ENCODE measurements around the gene ACSF2. TPM values are rescaled to one million over a fixed set of nuclear protein-coding genes. Genes with fewer than 3 reads are reported as not detected.
A peak's percentile ranks its signal among the peaks of the same experiment; 100 is the strongest.

Gene ACSF2
- total and polyA plus RNA-seq, 2 of the 13 experiments (the other 11 are each of a cell fraction or from before 2014, with no cell fraction given) = 87.3 to 109 TPM

DNA sequence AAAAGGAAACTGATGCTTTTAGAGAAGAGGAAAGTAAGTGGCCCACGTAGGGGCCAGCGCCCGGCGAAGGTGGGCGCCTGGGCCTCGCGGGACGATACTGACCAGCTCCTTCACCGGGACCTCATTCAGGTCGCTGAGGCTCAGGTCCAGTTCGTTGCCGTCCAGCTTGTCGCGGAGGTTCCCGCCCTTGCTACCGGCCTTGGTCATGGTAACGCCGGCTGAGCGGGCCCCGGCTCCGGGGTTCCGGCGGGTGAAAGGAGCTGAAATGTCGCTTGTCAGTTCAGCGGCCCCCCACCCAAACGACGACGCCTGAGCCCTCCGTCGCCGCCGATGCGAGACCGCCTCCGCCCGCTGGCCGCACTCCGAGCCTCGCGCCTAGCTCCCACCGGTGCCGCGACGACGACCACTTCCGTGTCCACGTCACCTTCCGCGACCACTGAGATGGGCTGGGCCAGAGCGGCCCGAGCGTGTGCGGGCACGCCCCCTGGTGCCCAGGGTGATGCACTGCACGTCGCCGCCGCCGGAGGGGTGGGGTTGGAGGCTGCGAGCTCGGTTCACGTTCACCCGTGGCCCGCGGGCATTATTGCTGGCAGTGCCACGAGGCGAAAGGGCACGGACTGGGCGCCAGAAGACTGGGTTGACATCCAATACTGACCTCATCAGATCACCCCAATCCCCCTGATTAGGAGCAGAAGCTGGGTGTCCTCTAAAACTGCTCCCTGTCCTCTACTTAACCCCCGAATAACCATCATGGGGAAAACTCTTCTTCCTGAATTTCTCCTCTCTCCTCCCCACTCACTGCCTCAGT lies 28.7 kb upstream of the ACSF2 start, which contains the start of gene LRRC59 (continued):
- TF ChIP-seq AHR (CRISPR knock-in tag; IDR thresholded peaks at IDR 0.05) (peak; percentile 98), FOXK2 (IDR thresholded peaks at IDR 0.05) (no peak), CAMTA2 (CRISPR knock-in tag; IDR thresholded peaks at IDR 0.05; ENCODE audit: borderline replicate concordance) (peak; percentile 90; the same call in 1 of the 2 replicates), REXO4 (CRISPR knock-in tag; IDR thresholded peaks at IDR 0.05; ENCODE audit: borderline replicate concordance) (peak; percentile 92), FOSL1 (CRISPR knock-in tag; IDR thresholded peaks at IDR 0.05; ENCODE audit: borderline replicate concordance) (peak; percentile 51; the same call in 1 of the 2 replicates), XRCC5 (optimal IDR thresholded peaks at IDR 0.05; ENCODE audit: low read length) (peak; percentile 100), ZNF446 (CRISPR knock-in tag; IDR thresholded peaks at IDR 0.05) (peak; percentile 93), HHEX (CRISPR knock-in tag; IDR thresholded peaks at IDR 0.05) (peak; percentile 35; the same call in 1 of the 2 replicates), ZSCAN30 (CRISPR knock-in tag; IDR thresholded peaks at IDR 0.05) (no peak), RXRB (CRISPR knock-in tag; IDR thresholded peaks at IDR 0.05; ENCODE audit: borderline replicate concordance) (peak; percentile 92), NAIF1 (CRISPR knock-in tag; IDR thresholded peaks at IDR 0.05; ENCODE audit: borderline replicate concordance) (peak; percentile 83; the same call in 1 of the 2 replicates), ZNF121 (CRISPR knock-in tag; IDR thresholded peaks at IDR 0.05) (peak; percentile 57; the same call in 1 of the 2 replicates), ZKSCAN5 (CRISPR knock-in tag; IDR thresholded peaks at IDR 0.05) (peak; percentile 85; the same call in 1 of the 2 replicates), HIVEP1 (CRISPR knock-in tag; IDR thresholded peaks at IDR 0.05) (peak; percentile 93), TGIF2 (CRISPR knock-in tag; IDR thresholded peaks at IDR 0.05) (peak; percentile 100), ZNF543 (CRISPR knock-in tag; IDR thresholded peaks at IDR 0.05) (peak; percentile 90)
- TF ChIP-seq, protein P1, sequence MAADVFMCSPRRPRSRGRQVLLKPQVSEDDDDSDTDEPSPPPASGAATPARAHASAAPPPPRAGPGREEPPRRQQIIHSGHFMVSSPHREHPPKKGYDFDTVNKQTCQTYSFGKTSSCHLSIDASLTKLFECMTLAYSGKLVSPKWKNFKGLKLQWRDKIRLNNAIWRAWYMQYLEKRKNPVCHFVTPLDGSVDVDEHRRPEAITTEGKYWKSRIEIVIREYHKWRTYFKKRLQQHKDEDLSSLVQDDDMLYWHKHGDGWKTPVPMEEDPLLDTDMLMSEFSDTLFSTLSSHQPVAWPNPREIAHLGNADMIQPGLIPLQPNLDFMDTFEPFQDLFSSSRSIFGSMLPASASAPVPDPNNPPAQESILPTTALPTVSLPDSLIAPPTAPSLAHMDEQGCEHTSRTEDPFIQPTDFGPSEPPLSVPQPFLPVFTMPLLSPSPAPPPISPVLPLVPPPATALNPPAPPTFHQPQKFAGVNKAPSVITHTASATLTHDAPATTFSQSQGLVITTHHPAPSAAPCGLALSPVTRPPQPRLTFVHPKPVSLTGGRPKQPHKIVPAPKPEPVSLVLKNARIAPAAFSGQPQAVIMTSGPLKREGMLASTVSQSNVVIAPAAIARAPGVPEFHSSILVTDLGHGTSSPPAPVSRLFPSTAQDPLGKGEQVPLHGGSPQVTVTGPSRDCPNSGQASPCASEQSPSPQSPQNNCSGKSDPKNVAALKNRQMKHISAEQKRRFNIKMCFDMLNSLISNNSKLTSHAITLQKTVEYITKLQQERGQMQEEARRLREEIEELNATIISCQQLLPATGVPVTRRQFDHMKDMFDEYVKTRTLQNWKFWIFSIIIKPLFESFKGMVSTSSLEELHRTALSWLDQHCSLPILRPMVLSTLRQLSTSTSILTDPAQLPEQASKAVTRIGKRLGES (CRISPR knock-in tag; IDR thresholded peaks at IDR 0.05; ENCODE audit: borderline replicate concordance) = no peak
- TF ChIP-seq, protein P2, sequence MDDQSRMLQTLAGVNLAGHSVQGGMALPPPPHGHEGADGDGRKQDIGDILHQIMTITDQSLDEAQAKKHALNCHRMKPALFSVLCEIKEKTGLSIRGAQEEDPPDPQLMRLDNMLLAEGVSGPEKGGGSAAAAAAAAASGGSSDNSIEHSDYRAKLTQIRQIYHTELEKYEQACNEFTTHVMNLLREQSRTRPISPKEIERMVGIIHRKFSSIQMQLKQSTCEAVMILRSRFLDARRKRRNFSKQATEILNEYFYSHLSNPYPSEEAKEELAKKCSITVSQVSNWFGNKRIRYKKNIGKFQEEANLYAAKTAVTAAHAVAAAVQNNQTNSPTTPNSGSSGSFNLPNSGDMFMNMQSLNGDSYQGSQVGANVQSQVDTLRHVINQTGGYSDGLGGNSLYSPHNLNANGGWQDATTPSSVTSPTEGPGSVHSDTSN (CRISPR knock-in tag; IDR thresholded peaks at IDR 0.05; ENCODE audit: borderline replicate concordance) = no peak
- TF ChIP-seq, protein P3, sequence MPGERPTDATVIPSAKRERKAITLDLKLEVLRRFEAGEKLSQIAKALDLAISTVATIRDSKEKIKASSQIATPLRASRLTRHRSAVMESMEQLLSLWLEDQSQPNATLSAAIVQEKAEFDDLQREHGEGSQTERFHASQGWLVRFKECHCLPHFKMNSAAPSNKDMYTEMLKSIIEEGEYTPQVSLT (CRISPR knock-in tag; IDR thresholded peaks at IDR 0.05; ENCODE audit: borderline replicate concordance, low read depth) = peak; percentile 90; the same call in 1 of the 2 replicates
- TF ChIP-seq, protein P4, sequence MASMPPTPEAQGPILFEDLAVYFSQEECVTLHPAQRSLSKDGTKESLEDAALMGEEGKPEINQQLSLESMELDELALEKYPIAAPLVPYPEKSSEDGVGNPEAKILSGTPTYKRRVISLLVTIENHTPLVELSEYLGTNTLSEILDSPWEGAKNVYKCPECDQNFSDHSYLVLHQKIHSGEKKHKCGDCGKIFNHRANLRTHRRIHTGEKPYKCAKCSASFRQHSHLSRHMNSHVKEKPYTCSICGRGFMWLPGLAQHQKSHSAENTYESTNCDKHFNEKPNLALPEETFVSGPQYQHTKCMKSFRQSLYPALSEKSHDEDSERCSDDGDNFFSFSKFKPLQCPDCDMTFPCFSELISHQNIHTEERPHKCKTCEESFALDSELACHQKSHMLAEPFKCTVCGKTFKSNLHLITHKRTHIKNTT (CRISPR knock-in tag; IDR thresholded peaks at IDR 0.05) = no peak
- TF ChIP-seq, protein P5, sequence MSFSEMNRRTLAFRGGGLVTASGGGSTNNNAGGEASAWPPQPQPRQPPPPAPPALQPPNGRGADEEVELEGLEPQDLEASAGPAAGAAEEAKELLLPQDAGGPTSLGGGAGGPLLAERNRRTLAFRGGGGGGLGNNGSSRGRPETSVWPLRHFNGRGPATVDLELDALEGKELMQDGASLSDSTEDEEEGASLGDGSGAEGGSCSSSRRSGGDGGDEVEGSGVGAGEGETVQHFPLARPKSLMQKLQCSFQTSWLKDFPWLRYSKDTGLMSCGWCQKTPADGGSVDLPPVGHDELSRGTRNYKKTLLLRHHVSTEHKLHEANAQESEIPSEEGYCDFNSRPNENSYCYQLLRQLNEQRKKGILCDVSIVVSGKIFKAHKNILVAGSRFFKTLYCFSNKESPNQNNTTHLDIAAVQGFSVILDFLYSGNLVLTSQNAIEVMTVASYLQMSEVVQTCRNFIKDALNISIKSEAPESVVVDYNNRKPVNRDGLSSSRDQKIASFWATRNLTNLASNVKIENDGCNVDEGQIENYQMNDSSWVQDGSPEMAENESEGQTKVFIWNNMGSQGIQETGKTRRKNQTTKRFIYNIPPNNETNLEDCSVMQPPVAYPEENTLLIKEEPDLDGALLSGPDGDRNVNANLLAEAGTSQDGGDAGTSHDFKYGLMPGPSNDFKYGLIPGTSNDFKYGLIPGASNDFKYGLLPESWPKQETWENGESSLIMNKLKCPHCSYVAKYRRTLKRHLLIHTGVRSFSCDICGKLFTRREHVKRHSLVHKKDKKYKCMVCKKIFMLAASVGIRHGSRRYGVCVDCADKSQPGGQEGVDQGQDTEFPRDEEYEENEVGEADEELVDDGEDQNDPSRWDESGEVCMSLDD (CRISPR knock-in tag; IDR thresholded peaks at IDR 0.05; ENCODE audit: borderline replicate concordance) = no peak; the same call in 1 of the 2 replicates

All from HepG2 (cell line).